SU-DHL-6 (cell line): Measurements from ENCODE around the gene RHBG.

Experiments
- EZH2phosphoT487 ChIP-seq: fragments of 200-600 bp; sonication (generic), shearing (Covaris generic); conservative IDR thresholded peaks from 2 replicates; pipeline ENCODE4 v1.6.1; 2018; ENCODE audit warnings: mild to moderate bottlenecking, antibody characterized with exemption, low read length, moderate library complexity, mixed read lengths
- TF ChIP-seq, protein P1 (sequence below): fragments of 200-600 bp; sonication (generic); IDR thresholded peaks from one replicate; pipeline ENCODE4 v1.5.1; 2017; ENCODE audit warnings: antibody characterized with exemption, mild to moderate bottlenecking, low read length, moderate library complexity; ENCODE audit not compliant: insufficient read depth, poor library complexity, severe bottlenecking

DNA sequence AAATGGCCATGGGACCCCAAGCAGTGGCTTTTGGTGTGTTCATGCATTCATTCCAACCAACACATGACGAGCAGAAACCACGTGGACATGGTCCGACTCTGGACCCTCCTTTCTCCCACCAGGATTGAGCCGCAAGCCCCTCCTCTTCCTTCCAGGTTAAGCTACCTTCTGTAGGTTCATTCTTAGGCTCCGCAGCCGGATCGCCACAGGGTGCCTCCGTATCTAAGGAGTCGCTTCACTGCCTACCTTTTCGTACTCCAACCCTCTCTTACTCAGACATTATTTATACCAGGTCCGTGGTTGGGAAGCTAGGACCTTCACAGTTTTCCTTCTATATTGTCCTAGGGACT lies 63.6 kb downstream of the RHBG start:
- TF ChIP-seq, protein P1, sequence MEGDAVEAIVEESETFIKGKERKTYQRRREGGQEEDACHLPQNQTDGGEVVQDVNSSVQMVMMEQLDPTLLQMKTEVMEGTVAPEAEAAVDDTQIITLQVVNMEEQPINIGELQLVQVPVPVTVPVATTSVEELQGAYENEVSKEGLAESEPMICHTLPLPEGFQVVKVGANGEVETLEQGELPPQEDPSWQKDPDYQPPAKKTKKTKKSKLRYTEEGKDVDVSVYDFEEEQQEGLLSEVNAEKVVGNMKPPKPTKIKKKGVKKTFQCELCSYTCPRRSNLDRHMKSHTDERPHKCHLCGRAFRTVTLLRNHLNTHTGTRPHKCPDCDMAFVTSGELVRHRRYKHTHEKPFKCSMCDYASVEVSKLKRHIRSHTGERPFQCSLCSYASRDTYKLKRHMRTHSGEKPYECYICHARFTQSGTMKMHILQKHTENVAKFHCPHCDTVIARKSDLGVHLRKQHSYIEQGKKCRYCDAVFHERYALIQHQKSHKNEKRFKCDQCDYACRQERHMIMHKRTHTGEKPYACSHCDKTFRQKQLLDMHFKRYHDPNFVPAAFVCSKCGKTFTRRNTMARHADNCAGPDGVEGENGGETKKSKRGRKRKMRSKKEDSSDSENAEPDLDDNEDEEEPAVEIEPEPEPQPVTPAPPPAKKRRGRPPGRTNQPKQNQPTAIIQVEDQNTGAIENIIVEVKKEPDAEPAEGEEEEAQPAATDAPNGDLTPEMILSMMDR = no peak
- TF ChIP-seq EZH2phosphoT487 = no peak
